GM19397 (cell line): ENCODE measurements around the gene MPDZ.

ENCODE experiments used
- ATAC-seq: cut with Tn5 transposase; IDR thresholded peaks from one replicate; pipeline ENCODE4 v1.9.1; 2021; ENCODE audit warnings: mild to moderate bottlenecking, moderate library complexity; ENCODE audit not compliant: unreplicated experiment

MPDZ gene

GRCh38 chr9:13090628-13091027 lies 188.9 kb downstream of the MPDZ start:
- ATAC-seq, result no peak

GRCh38 chr9:13089666-13090065 lies 189.8 kb downstream of the MPDZ start:
- no peak for ATAC-seq

- ATAC-seq, result no peak
These were observed 190.6 kb downstream of the MPDZ start for GRCh38 chr9:13088720-13089427.

- no peak for ATAC-seq
These were observed 195.4 kb downstream of the MPDZ start for GRCh38 chr9:13083963-13084528.

- no peak for ATAC-seq
These were observed 196.1 kb downstream of the MPDZ start for GRCh38 chr9:13083366-13083765.

- no peak for ATAC-seq
These were observed 196.7 kb downstream of the MPDZ start for GRCh38 chr9:13082796-13083195.

- ATAC-seq, result no peak
These were observed 201.3 kb downstream of the MPDZ start for GRCh38 chr9:13078164-13078563.

- ATAC-seq, result no peak
These were observed 202.9 kb downstream of the MPDZ start for GRCh38 chr9:13076616-13077015.

- ATAC-seq, result no peak
These were observed 207.6 kb downstream of the MPDZ start for GRCh38 chr9:13071921-13072320.

GRCh38 chr9:13070612-13071595 lies 208.6 kb downstream of the MPDZ start:
- ATAC-seq, result no peak

GRCh38 chr9:13069498-13069897 lies 210.0 kb downstream of the MPDZ start:
- no peak for ATAC-seq

- no peak for ATAC-seq
These were observed 214.8 kb downstream of the MPDZ start for GRCh38 chr9:13064676-13065075.

- no peak for ATAC-seq
These were observed 215.5 kb downstream of the MPDZ start for GRCh38 chr9:13063880-13064459.

- no peak for ATAC-seq
These were observed 218.1 kb downstream of the MPDZ start for GRCh38 chr9:13061390-13061789.
